Upper lobe of left lung (tissue), 4 donors: Measurements from ENCODE around the gene STK10.

Experiments
- CTCF ChIP-seq, 6 experiments: fragments of 450-650 bp in 4 of 6; fragments of 200-600 bp in 2 of 6; sonication (generic) in 2 of 6; IDR thresholded peaks; one replicate each; pipeline ENCODE4 v1.5.1; 2016 to 2019; ENCODE audit warnings: antibody characterized with exemption in 6 of 6
- POLR2A ChIP-seq, 4 donors: fragments of 450-650 bp; IDR thresholded peaks; one replicate each; pipeline ENCODE4 v1.5.1; 2016 to 2017; ENCODE audit warnings: antibody characterized with exemption in 4 of 4, mild to moderate bottlenecking in 2 of 4

- TF ChIP-seq CTCF (IDR thresholded peaks at IDR 0.05) (no peak), POLR2A (IDR thresholded peaks at IDR 0.05) (no peak)
Observed at GRCh38 chr5:172035049-172035448, 153.0 kb downstream of the STK10 start.
